H1 (cell line): ENCODE measurements around the gene TNFRSF11A. TPM values are rescaled to one million over a fixed set of nuclear protein-coding genes. Genes with fewer than 3 reads are reported as not detected.

Experiments used
- CTCF ChIA-PET: fragments of 300-600 bp; sonication (Branson Sonifier 250); formaldehyde crosslinking; loops from one replicate; lab custom pipeline; 2021; ENCODE audit not compliant: partially characterized antibody; lab: Charles Lee
- POLR2A ChIA-PET: fragments of 300-600 bp; sonication (Branson Sonifier 250); formaldehyde crosslinking; loops from one replicate; lab custom pipeline; 2021; ENCODE audit warnings: inconsistent platforms; ENCODE audit not compliant: partially characterized antibody; lab: Charles Lee
- DNase-seq, 2 experiments: peaks; one replicate each; pipeline versions ENCODE4 v3.0.0 to v3.0.0-alpha.2; 2010 to 2022; ENCODE audit warnings: low spot score in 2 of 2, low read depth in 1 of 2, mixed read lengths in 1 of 2
- FAIRE-seq: peaks from 2 replicates; lab custom pipeline; 2011; peaks lifted over from hg19 to GRCh38; lab: Jason Lieb, UNC
- H2AFZ ChIP-seq: 2 replicates; pipeline ENCODE4 v1.8.1; 2012; ENCODE audit warnings: low read length, inconsistent platforms
- H2AK5ac ChIP-seq: 2 replicates; pipeline ENCODE4 v1.6.1; 2013; ENCODE audit warnings: low read depth, low read length
- H2BK120ac ChIP-seq: replicated peaks from 2 replicates; pipeline ENCODE3; 2013; ENCODE audit warnings: low read depth, low read length, inconsistent platforms
- H2BK12ac ChIP-seq: 2 replicates; pipeline ENCODE4 v1.6.1; 2013; ENCODE audit warnings: low read depth, low read length
- H2BK15ac ChIP-seq: 2 replicates; pipeline ENCODE4 v1.6.1; 2013; ENCODE audit warnings: low read length
- H2BK20ac ChIP-seq: 2 replicates; pipeline ENCODE4 v1.6.1; 2013; ENCODE audit warnings: low read length
- H2BK5ac ChIP-seq: 2 replicates; pipeline ENCODE4 v1.6.1; 2013; ENCODE audit warnings: low read depth, low read length
- H3K14ac ChIP-seq: 2 replicates; pipeline ENCODE4 v1.6.1; 2013; ENCODE audit warnings: inconsistent platforms; ENCODE audit not compliant: insufficient read length
- H3K18ac ChIP-seq: 2 replicates; pipeline ENCODE4 v1.6.1; 2013; ENCODE audit warnings: low read length; ENCODE audit errors: extremely low read depth
- H3K23ac ChIP-seq: 2 replicates; pipeline ENCODE4 v1.6.1; 2013; ENCODE audit warnings: inconsistent platforms; ENCODE audit not compliant: insufficient read length
- H3K23me2 ChIP-seq: 2 replicates; pipeline ENCODE4 v1.6.1; 2013; ENCODE audit warnings: low read depth, low read length
- H3K27ac ChIP-seq: 2 replicates; pipeline ENCODE4 v1.6.1; 2011; ENCODE audit warnings: low read depth, low read length, inconsistent platforms
- H3K27me3 ChIP-seq, 4 experiments: replicated peaks in 1 of 4; 1 replicate in 1 of 4; 2 replicates in 3 of 4; pipeline versions ENCODE4 v1.6.1 to v1.8.1; 2011 to 2013; ENCODE audit warnings: low read length in 3 of 4, mild to moderate bottlenecking in 3 of 4, inconsistent platforms in 2 of 4, mixed read lengths in 2 of 4, moderate library complexity in 1 of 4; ENCODE audit not compliant: control insufficient read depth in 3 of 4, insufficient read depth in 3 of 4; ENCODE audit errors: extremely low read depth in 1 of 4
- H3K36me3 ChIP-seq, 4 experiments: 2 replicates each; pipeline versions ENCODE4 v1.6.1 to v1.8.1; 2011 to 2013; ENCODE audit warnings: mild to moderate bottlenecking in 4 of 4, low read length in 3 of 4, moderate library complexity in 2 of 4, control low read depth in 1 of 4, inconsistent platforms in 1 of 4; ENCODE audit not compliant: insufficient read depth in 4 of 4, control insufficient read depth in 2 of 4
- H3K4ac ChIP-seq: replicated peaks from 2 replicates; pipeline ENCODE3; 2013; ENCODE audit warnings: low read length, low read depth, mixed read lengths, inconsistent platforms; ENCODE audit not compliant: insufficient read length
- H3K4me1 ChIP-seq, 4 experiments: replicated peaks in 1 of 4; 1 replicate in 1 of 4; 2 replicates in 3 of 4; pipeline versions ENCODE4 v1.6.1 to v1.8.1; 2011 to 2013; ENCODE audit warnings: low read length in 3 of 4, inconsistent platforms in 2 of 4, mixed read lengths in 1 of 4; ENCODE audit not compliant: insufficient read depth in 4 of 4, control insufficient read depth in 3 of 4
- H3K4me2 ChIP-seq, 2 experiments: 2 replicates each; pipeline versions ENCODE4 v1.6.1 to v1.8.1; 2011 to 2013; ENCODE audit warnings: low read depth in 2 of 2, low read length in 2 of 2, control low read depth in 1 of 2, inconsistent platforms in 1 of 2, mild to moderate bottlenecking in 1 of 2; ENCODE audit not compliant: insufficient read depth in 1 of 2
- H3K4me3 ChIP-seq, 4 experiments: fragments of 200-600, 300-600 bp in 1 of 4; sonication (generic), shearing (Covaris generic), sonication (Bioruptor Twin) in 1 of 4; 2 replicates each; pipeline versions ENCODE4 v1.5.1 to v1.8.1; 2011 to 2016; ENCODE audit warnings: low read length in 4 of 4, low read depth in 3 of 4, control low read depth in 2 of 4, inconsistent platforms in 2 of 4, mild to moderate bottlenecking in 2 of 4, mixed read lengths in 1 of 4, moderate library complexity in 1 of 4; ENCODE audit not compliant: insufficient read depth in 2 of 4; ENCODE audit errors: extremely low read depth in 1 of 4
- H3K56ac ChIP-seq: replicated peaks from 2 replicates; pipeline ENCODE3; 2013; ENCODE audit warnings: low read depth, mild to moderate bottlenecking, mixed read lengths, low read length, inconsistent platforms; ENCODE audit not compliant: insufficient read length
- H3K79me1 ChIP-seq: 2 replicates; pipeline ENCODE4 v1.6.1; 2013; ENCODE audit warnings: low read depth, low read length, control low read depth
- H3K79me2 ChIP-seq, 2 experiments: 2 replicates each; pipeline versions ENCODE4 v1.6.1 to v1.8.1; 2012 to 2013; ENCODE audit warnings: low read length in 2 of 2, mild to moderate bottlenecking in 2 of 2, inconsistent platforms in 1 of 2; ENCODE audit not compliant: insufficient read depth in 2 of 2, control insufficient read depth in 1 of 2
- H3K9ac ChIP-seq, 4 experiments: replicated peaks in 1 of 4; 1 replicate in 1 of 4; 2 replicates in 3 of 4; pipeline versions ENCODE4 v1.6.1 to v1.8.1; 2011 to 2013; ENCODE audit warnings: low read depth in 3 of 4, low read length in 3 of 4, control low read depth in 2 of 4, mild to moderate bottlenecking in 2 of 4, moderate library complexity in 2 of 4, inconsistent platforms in 1 of 4; ENCODE audit errors: extremely low read depth in 1 of 4
- H3K9me3 ChIP-seq, 2 experiments: 2 replicates each; pipeline versions ENCODE4 v1.6.1 to v1.8.1; 2012 to 2013; ENCODE audit warnings: mild to moderate bottlenecking in 2 of 2, moderate library complexity in 2 of 2, control low read depth in 1 of 2, inconsistent platforms in 1 of 2, low read depth in 1 of 2, low read length in 1 of 2, mixed read lengths in 1 of 2; ENCODE audit not compliant: insufficient read depth in 2 of 2
- H4K20me1 ChIP-seq, 2 experiments: replicated peaks in 1 of 2; 2 replicates each; pipeline versions ENCODE3 to v1.8.1; 2011 to 2013; ENCODE audit warnings: inconsistent platforms in 2 of 2, low read length in 2 of 2, mild to moderate bottlenecking in 1 of 2; ENCODE audit not compliant: insufficient read depth in 2 of 2, control insufficient read depth in 1 of 2
- H4K5ac ChIP-seq: 2 replicates; pipeline ENCODE4 v1.6.1; 2013; ENCODE audit warnings: low read length, low read depth, mixed read lengths, inconsistent platforms; ENCODE audit not compliant: insufficient read length
- H4K8ac ChIP-seq: 2 replicates; pipeline ENCODE4 v1.8.0; 2013; ENCODE audit warnings: mild to moderate bottlenecking, moderate library complexity, low read length, inconsistent platforms; ENCODE audit not compliant: insufficient read depth; ENCODE audit errors: extremely low read depth
- H4K91ac ChIP-seq: replicated peaks from 2 replicates; pipeline ENCODE3; 2013; ENCODE audit warnings: low read length, mixed read lengths, inconsistent platforms; ENCODE audit not compliant: insufficient read length
- CTCF ChIP-seq, 3 experiments: IDR thresholded peaks; 1 replicate in 2 of 3; 2 replicates in 1 of 3; pipeline versions ENCODE4 v1.5.1 to v1.6.1; 2011; ENCODE audit warnings: low read length in 3 of 3, mild to moderate bottlenecking in 3 of 3, inconsistent platforms in 2 of 3, low read depth in 1 of 3, moderate library complexity in 1 of 3; ENCODE audit not compliant: insufficient read depth in 1 of 3; ENCODE audit errors: control extremely low read depth in 1 of 3
- GTF2F1 ChIP-seq: IDR thresholded peaks from 2 replicates; pipeline ENCODE4 v1.6.1; 2012; ENCODE audit warnings: low read depth, low read length, improper control_type of control experiment, borderline replicate concordance
- KDM1A ChIP-seq: fragments of 200-600, 300-600 bp; sonication (generic); IDR thresholded peaks from 2 replicates; pipeline ENCODE4 v1.7.1; 2016; ENCODE audit warnings: mild to moderate bottlenecking, low read length, borderline replicate concordance
- KDM4A ChIP-seq: IDR thresholded peaks from one replicate; pipeline ENCODE4 v1.7.1; 2012; ENCODE audit warnings: low read depth, mild to moderate bottlenecking, moderate library complexity, low read length, inconsistent platforms; ENCODE audit not compliant: severe bottlenecking
- KDM5A ChIP-seq: fragments of 200-600 bp; IDR thresholded peaks from 2 replicates; pipeline ENCODE4 v1.7.1; 2012; ENCODE audit warnings: mild to moderate bottlenecking, low read length, inconsistent platforms, mixed read lengths
- NRF1 ChIP-seq: IDR thresholded peaks from 2 replicates; pipeline ENCODE4 v1.6.1; 2011; ENCODE audit warnings: mild to moderate bottlenecking, low read depth, low read length, improper control_type of control experiment
- SP1 ChIP-seq: IDR thresholded peaks from 2 replicates; pipeline ENCODE4 v1.6.1; 2011; ENCODE audit warnings: low read depth, low read length
- TBP ChIP-seq: IDR thresholded peaks from 2 replicates; pipeline ENCODE4 v1.6.1; 2011; ENCODE audit warnings: low read depth, low read length, improper control_type of control experiment
- TEAD4 ChIP-seq: IDR thresholded peaks from 2 replicates; pipeline ENCODE4 v1.6.1; 2012; ENCODE audit warnings: low read depth, low read length, inconsistent platforms, mixed read lengths
- YY1 ChIP-seq: IDR thresholded peaks from 2 replicates; pipeline ENCODE4 v1.6.1; 2011; ENCODE audit warnings: low read depth, mild to moderate bottlenecking, low read length
- WGBS, 2 experiments: shearing (Covaris generic) in 1 of 2; methylation state at CpG; one replicate each; pipeline versions ENCODE4 v1.1.6 to v1.1.7; 2013 to 2015; ENCODE audit warnings: low lambda C conversion rate in 2 of 2, mixed read lengths in 2 of 2, inconsistent platforms in 1 of 2, low coverage in 1 of 2, missing lambda C conversion rate in 1 of 2; ENCODE audit not compliant: insufficient replicate concordance in 2 of 2, insufficient coverage in 1 of 2, insufficient read length in 1 of 2; ENCODE audit errors: extremely low coverage in 1 of 2, missing lambda C conversion rate in 1 of 2; 5-methylcytosine and 5-hydroxymethylcytosine counted together
- polyA plus RNA-seq, 7 experiments: library from polyadenylated mRNA; depleted of rRNA in 3 of 7; stranded (reverse) in 5 of 7; unstranded in 2 of 7; fragments of >200 nt in 5 of 7; fragments of 200-250 nt in 2 of 7; gene quantifications; 1 replicate in 5 of 7; 2 replicates in 1 of 7; 4 replicates in 1 of 7; pipeline versions ENCODE4 v1.2.1 to v1.2.3, GENCODE V29; 2011 to 2013; ENCODE audit warnings: missing spikeins in 2 of 7, mixed read lengths in 2 of 7
- total RNA-seq: library from RNA; stranded (reverse); fragmentation: NEBNext Ultra II Directional; extraction: Animal tissue kit (Norgen Biotek cat#: 25700); gene quantifications from 2 replicates; pipeline ENCODE4 v1.2.1, GENCODE V29; 2021

The TNFRSF11A gene
- total and polyA plus RNA-seq, 2 of the 8 experiments (the other 6 are each of a cell fraction or from before 2014, with no cell fraction given), result 8.7 to 10.6 TPM

GRCh38 chr18:62338446-62339105, 13.5 kb downstream of the TNFRSF11A start:
- ChIA-PET POLR2A (interaction anchor here (1.8 to 2.4 kb wide), 2 partner anchors 9 to 13 kb away, joined by 7 to 13 read pairs; partner anchors contain the start of gene TNFRSF11A), CTCF (interaction anchor here (0.8 to 3.0 kb wide), 4 partner anchors 14 to 87 kb away, joined by 3 to 14 read pairs (median 4); partner anchors contain the start of gene TNFRSF11A)
- FAIRE-seq (peak; percentile 65), DNase-seq (peak in 1 of 2 experiments; percentile 20)
- H4K5ac ChIP-seq, result no peak overlapping the region
- H3K18ac ChIP-seq, result no peak overlapping the region
- no peak overlapping the region for H3K27ac ChIP-seq
- H3K4me2 ChIP-seq, result peak overlapping the region; percentile 64 to 84
- no peaks in the 10 kb centered on the region for H3K23me2 ChIP-seq
- H3K36me3 ChIP-seq, result no peaks in the 10 kb centered on the region
- H3K23ac ChIP-seq, result no peak overlapping the region
- peaks cover under 1% of the 10 kb centered on the region; the same call in 1 of the 2 replicates for H3K79me1 ChIP-seq
- 36% methylated on average over 10 of the region's 10 CpGs; no CpG with 5 or more reads in 1 of the 2 experiments for WGBS, 2 experiments
- peaks cover 0 to 29% of the 10 kb centered on the region in 2 experiments; a peak in 2 of 4 replicates for H3K79me2 ChIP-seq
- H3K4me1 ChIP-seq, result peaks cover 3 to 19% (median 14%) of the 10 kb centered on the region in 4 experiments
- no peak overlapping the region for H3K9ac ChIP-seq
- no peak overlapping the region for H4K91ac ChIP-seq
- no peak overlapping the region for H3K14ac ChIP-seq
- H3K27me3 ChIP-seq, result no peaks in the 10 kb centered on the region
- no peak overlapping the region for H2AFZ ChIP-seq
- H2BK120ac ChIP-seq, result no peak overlapping the region
- no peaks in the 10 kb centered on the region for H4K20me1 ChIP-seq
- H2AK5ac ChIP-seq, result no peak overlapping the region
- H2BK20ac ChIP-seq, result no peak overlapping the region
- H2BK12ac ChIP-seq, result no peak overlapping the region; the same call in 1 of the 2 replicates
- H3K56ac ChIP-seq, result no peak overlapping the region
- H3K9me3 ChIP-seq, result no peaks in the 10 kb centered on the region
- peak overlapping the region in 3 of 4 experiments; percentile 10 to 48 (median 27); a peak in 7 of 8 replicates for H3K4me3 ChIP-seq
- H3K4ac ChIP-seq, result no peak overlapping the region
- no peak overlapping the region; the same call in 1 of the 2 replicates for H2BK15ac ChIP-seq
- H4K8ac ChIP-seq, result no peak overlapping the region
- no peak overlapping the region for H2BK5ac ChIP-seq
- TF ChIP-seq NRF1 (no peak), YY1 (peak; percentile 44; the same call in 1 of the 2 replicates), CTCF (IDR thresholded peaks at IDR 0.05; ENCODE audit: control extremely low read depth in 1 of 3, insufficient read depth in 1 of 3, low read depth in 1 of 3, low read length in 3 of 3) (no peak), TBP (no peak), KDM4A (peak; percentile 30), SP1 (0 out of 2 replicates have a peak, but pooled peaks have one; percentile 31), KDM1A (0 out of 2 replicates have a peak, but pooled peaks have one; percentile 16), KDM5A (no peak), TEAD4 (peak; percentile 94), GTF2F1 (no peak)
